Aorta (tissue), 5 donors: ENCODE results near the gene COPG2. TPM values are rescaled to one million over a fixed set of nuclear protein-coding genes. Genes with fewer than 3 reads are reported as not detected.
"Not testable (repeated sequence)": the region's sequence is repeated elsewhere in the genome, so short reads cannot be mapped to it uniquely, and the experiment has no call there.

Experiments used
- ATAC-seq: fragments of 200-7000 bp; cut with Tn5 transposase; one replicate; pipeline ENCODE4 v1.9.1; 2022; ENCODE audit warnings: moderate library complexity; ENCODE audit not compliant: low FRiP score
- DNase-seq, 2 donors: peaks; one replicate each; pipeline ENCODE4 v3.0.0-alpha.2; 2020
- H3K27ac ChIP-seq, 2 donors: one replicate each; pipeline ENCODE4 v1.5.1; 2013; ENCODE audit warnings: low read length in 2 of 2, mild to moderate bottlenecking in 2 of 2, moderate library complexity in 2 of 2, control low read depth in 1 of 2, inconsistent platforms in 1 of 2, low read depth in 1 of 2
- H3K27me3 ChIP-seq, 2 donors: one replicate each; pipeline ENCODE4 v1.6.1; 2013; ENCODE audit warnings: control low read depth in 1 of 2, low read length in 1 of 2, mild to moderate bottlenecking in 1 of 2, moderate library complexity in 1 of 2; ENCODE audit not compliant: insufficient read depth in 2 of 2, control insufficient read depth in 1 of 2
- H3K36me3 ChIP-seq, 2 donors: one replicate each; pipeline ENCODE4 v1.6.1; 2013; ENCODE audit warnings: control low read depth in 1 of 2, low read length in 1 of 2, mild to moderate bottlenecking in 1 of 2; ENCODE audit not compliant: insufficient read depth in 2 of 2, control insufficient read depth in 1 of 2
- H3K4me1 ChIP-seq, 2 donors: one replicate each; pipeline ENCODE4 v1.6.1; 2013; ENCODE audit warnings: low read length in 2 of 2, control low read depth in 1 of 2, mild to moderate bottlenecking in 1 of 2, moderate library complexity in 1 of 2; ENCODE audit not compliant: insufficient read depth in 2 of 2, control insufficient read depth in 1 of 2
- H3K4me3 ChIP-seq, 2 donors: one replicate each; pipeline ENCODE4 v1.5.1; 2013; ENCODE audit warnings: low read length in 2 of 2, control low read depth in 1 of 2, mild to moderate bottlenecking in 1 of 2
- H3K9me3 ChIP-seq: one replicate; pipeline ENCODE4 v1.6.1; 2013; ENCODE audit warnings: mild to moderate bottlenecking, low read length; ENCODE audit not compliant: control insufficient read depth
- WGBS, 2 donors: extraction: QIAGEN DNeasy Blood & Tissue Kit; methylation state at CpG; one replicate each; pipeline ENCODE4 v1.1.7; 2013; 5-methylcytosine and 5-hydroxymethylcytosine counted together
- intact Hi-C, 2 donors: fragments of 100-400 bp; cut with DNase I; formaldehyde crosslinking; loops; one replicate each; pipeline versions ENCODE4 v1.14.2 to v1.15.0; 2022
- polyA plus RNA-seq, 2 donors: library from polyadenylated mRNA; stranded (reverse); fragments of 200-250 nt; gene quantifications; one replicate each; pipeline ENCODE4 v1.2.3, GENCODE V29; 2013
- total RNA-seq, 2 donors: library from RNA; stranded (reverse); fragmentation: NEBNext Ultra II Directional; extraction: Animal tissue kit (Norgen Biotek cat#: 25700); gene quantifications; one replicate each; pipeline ENCODE4 v1.2.1, GENCODE V29; 2021
- donor health status: healthy with polysubstance abuse.
- donor health status: Bipolar disorder and iron deficiency.
- donor health status: DM: no; HTN: no; CAD: no.
- donor health status: DM: no; HTN: no; CAD: no.
- donor health status: DM: yes; HTN: yes; CAD: no.

Gene COPG2
- total and polyA plus RNA-seq, 4 donors: 5.6 to 13.2 (median 9.3) TPM

- WGBS, 2 donors: 79 to 82% methylated on average over 3 of the region's 3 CpGs
- Histone ChIP-seq H3K27ac (no peak overlapping the region), H3K27me3 (no peaks in the 10 kb centered on the region), H3K4me1 (no peaks in the 10 kb centered on the region), H3K36me3 (no peaks in the 10 kb centered on the region), H3K4me3 (no peak overlapping the region), H3K9me3 (no peaks in the 10 kb centered on the region)
- no peak for ATAC-seq
- DNase-seq: no peak
- intact Hi-C loops: no loop called here
Observed at GRCh38 chr7:130515315-130516040, 153.1 kb downstream of the COPG2 start.

GRCh38 chr7:130513447-130513846 lies 155.1 kb downstream of the COPG2 start:
- Histone ChIP-seq H3K9me3 (no peaks in the 10 kb centered on the region), H3K36me3 (peaks cover 0 to 2% of the 10 kb centered on the region in 2 donors), H3K27me3 (no peaks in the 10 kb centered on the region), H3K27ac (no peak overlapping the region), H3K4me3 (no peak overlapping the region), H3K4me1 (no peaks in the 10 kb centered on the region)
- WGBS, 2 donors: 96 to 97% methylated on average over 1 of the region's 1 CpG
- no peak for ATAC-seq
- intact Hi-C loops: no loop called here
- no peak for DNase-seq

DNA sequence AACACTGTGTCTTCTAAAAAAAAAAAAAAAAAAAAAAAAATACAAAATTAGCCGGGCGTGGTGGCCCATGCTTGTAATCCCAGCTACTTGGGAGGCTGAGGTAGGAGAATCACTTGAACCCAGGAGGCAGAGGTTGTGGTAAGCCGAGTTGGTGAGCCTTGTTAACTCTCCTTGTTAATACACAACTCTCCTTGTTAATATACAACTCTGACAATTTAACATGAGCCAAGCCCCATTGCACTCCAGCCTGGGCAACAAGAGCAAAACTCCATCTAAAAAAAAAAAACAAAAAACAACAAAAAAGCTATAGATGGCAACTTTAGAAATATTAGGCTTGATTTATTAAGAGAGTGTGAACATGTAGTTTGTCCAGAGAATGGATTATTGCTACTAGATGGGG lies 156.5 kb downstream of the COPG2 start:
- H3K4me1 ChIP-seq, H3K4me3 ChIP-seq, H3K9me3 ChIP-seq, DNase-seq, H3K27ac ChIP-seq, H3K36me3 ChIP-seq, ATAC-seq, H3K27me3 ChIP-seq, intact Hi-C loops: not testable (repeated sequence)
- 93 to 94% methylated on average over 3 of the region's 3 CpGs for WGBS, 2 donors

DNA sequence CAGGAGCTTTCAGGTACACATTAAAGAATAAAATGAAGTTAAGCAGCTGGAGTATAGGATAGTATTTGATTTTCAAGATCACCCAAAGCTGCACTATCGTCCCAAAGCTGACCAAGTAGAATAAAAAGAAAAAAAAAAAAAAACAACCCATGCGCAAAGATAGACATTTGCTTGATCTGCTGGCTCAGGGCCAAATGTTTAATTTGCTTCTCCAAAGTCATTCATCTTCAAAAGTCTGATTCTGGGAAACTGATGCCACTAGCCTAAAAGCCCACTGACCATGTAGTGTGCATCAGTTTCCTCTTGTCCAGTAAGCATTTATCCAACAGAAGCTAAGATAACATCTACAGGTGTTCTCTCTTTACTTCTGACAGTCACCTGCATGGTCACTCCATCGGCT lies 162.2 kb downstream of the COPG2 start:
- Histone ChIP-seq H3K4me1 (no peaks in the 10 kb centered on the region), H3K27ac (no peak overlapping the region), H3K9me3 (no peaks in the 10 kb centered on the region), H3K27me3 (no peaks in the 10 kb centered on the region), H3K4me3 (no peak overlapping the region), H3K36me3 (peaks cover 5 to 8% of the 10 kb centered on the region in 2 donors)
- WGBS, 2 donors: 94 to 96% methylated on average over 3 of the region's 3 CpGs
- intact Hi-C loops: no loop called here
- DNase-seq (no peak), ATAC-seq (no peak)

- Histone ChIP-seq H3K9me3 (no peaks in the 10 kb centered on the region), H3K36me3 (peaks cover 5 to 8% of the 10 kb centered on the region in 2 donors), H3K4me1 (no peaks in the 10 kb centered on the region), H3K27me3 (no peaks in the 10 kb centered on the region), H3K4me3 (no peak overlapping the region), H3K27ac (no peak overlapping the region)
- intact Hi-C loops: no loop called here
- DNase-seq (no peak), ATAC-seq (no peak)
Observed at GRCh38 chr7:130505753-130506152, 162.8 kb downstream of the COPG2 start.

- intact Hi-C loops: no loop called here
- H3K4me1 ChIP-seq: no peaks in the 10 kb centered on the region
- H3K4me3 ChIP-seq: no peak overlapping the region
- DNase-seq (no peak), ATAC-seq (no peak)
- H3K27me3 ChIP-seq: no peaks in the 10 kb centered on the region
- H3K36me3 ChIP-seq: peaks cover 0 to 2% of the 10 kb centered on the region in 2 donors
- WGBS, 2 donors: 76 to 82% methylated on average over 2 of the region's 2 CpGs
- H3K9me3 ChIP-seq: no peaks in the 10 kb centered on the region
- H3K27ac ChIP-seq: no peak overlapping the region
Observed at GRCh38 chr7:130500910-130501309, 167.6 kb downstream of the COPG2 start.

- Histone ChIP-seq H3K27ac (no peak overlapping the region), H3K4me1 (no peaks in the 10 kb centered on the region), H3K36me3 (peaks cover 0 to 2% of the 10 kb centered on the region in 2 donors), H3K9me3 (no peaks in the 10 kb centered on the region), H3K27me3 (no peaks in the 10 kb centered on the region), H3K4me3 (no peak overlapping the region)
- DNase-seq (no peak), ATAC-seq (no peak)
- intact Hi-C loops: no loop called here
- WGBS, 2 donors: 52 to 63% methylated on average over 8 of the region's 8 CpGs
Observed at GRCh38 chr7:130500463-130500862, 168.1 kb downstream of the COPG2 start.

DNA sequence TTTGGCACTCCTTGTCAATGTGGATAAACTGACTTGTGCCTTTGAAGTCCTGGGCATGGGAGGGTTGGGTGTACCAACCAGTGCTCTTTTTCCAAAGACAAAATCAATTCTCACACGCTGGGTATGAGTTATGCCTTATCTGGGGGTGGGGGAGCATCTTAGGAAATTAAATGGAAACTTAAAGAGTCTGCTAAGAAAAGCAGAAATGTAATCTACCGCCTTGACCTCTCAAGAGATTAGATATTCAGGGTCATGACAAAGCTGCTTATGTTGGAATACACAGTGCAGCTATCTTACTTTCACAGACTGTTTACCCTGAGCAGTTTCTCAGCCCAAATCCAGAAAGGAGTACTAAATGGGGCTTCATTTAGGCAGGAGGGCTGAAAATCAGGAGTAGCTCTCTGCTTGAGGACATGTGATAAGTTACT lies 174.1 kb downstream of the COPG2 start:
- WGBS, 2 donors: 8 to 10% methylated on average over 2 of the region's 2 CpGs
- Histone ChIP-seq H3K9me3 (no peaks in the 10 kb centered on the region), H3K27me3 (no peaks in the 10 kb centered on the region), H3K4me3 (no peak overlapping the region), H3K36me3 (no peaks in the 10 kb centered on the region), H3K27ac (no peak overlapping the region), H3K4me1 (no peaks in the 10 kb centered on the region)
- no peak for ATAC-seq
- DNase-seq: no peak
- intact Hi-C loops: loop anchor here (5.0 kb wide), 2 partner anchors 217 to 222 kb away; no protein-coding TSS in a partner anchor

- Histone ChIP-seq H3K4me3 (no peak overlapping the region), H3K36me3 (no peaks in the 10 kb centered on the region), H3K27ac (no peak overlapping the region), H3K4me1 (no peaks in the 10 kb centered on the region), H3K27me3 (no peaks in the 10 kb centered on the region), H3K9me3 (no peaks in the 10 kb centered on the region)
- intact Hi-C loops: loop anchor here (5.0 kb wide), 2 partner anchors 216 to 221 kb away; no protein-coding TSS in a partner anchor
- no peak for DNase-seq
- no peak for ATAC-seq
- 31 to 43% methylated on average over 13 of the region's 13 CpGs for WGBS, 2 donors
Observed at GRCh38 chr7:130493275-130493873, 175.2 kb downstream of the COPG2 start.
